GM21825 (cell line): ENCODE measurements around the gene INPP5A.

Experiments
- ATAC-seq: cut with Tn5 transposase; IDR thresholded peaks from one replicate; pipeline ENCODE4 v1.9.1; 2021; ENCODE audit warnings: mild to moderate bottlenecking, moderate library complexity; ENCODE audit not compliant: unreplicated experiment

Gene INPP5A

GRCh38 chr10:132712291-132712690 lies 174.7 kb downstream of the INPP5A start:
- no peak for ATAC-seq

- ATAC-seq: no peak
Measured at GRCh38 chr10:132712743-132713142, 175.2 kb downstream of the INPP5A start.

- no peak for ATAC-seq
Measured at GRCh38 chr10:132713421-132714095, 176.0 kb downstream of the INPP5A start.

- no peak for ATAC-seq
Measured at GRCh38 chr10:132714096-132714985, 176.8 kb downstream of the INPP5A start.

GRCh38 chr10:132714986-132715775 lies 177.6 kb downstream of the INPP5A start:
- no peak for ATAC-seq

GRCh38 chr10:132715776-132716680 lies 178.4 kb downstream of the INPP5A start:
- no peak for ATAC-seq

GRCh38 chr10:132716691-132717490 lies 179.3 kb downstream of the INPP5A start:
- no peak for ATAC-seq

- ATAC-seq: no peak
Measured at GRCh38 chr10:132721725-132722124, 184.1 kb downstream of the INPP5A start.

- no peak for ATAC-seq
Measured at GRCh38 chr10:132722394-132723329, 185.1 kb downstream of the INPP5A start.

- ATAC-seq: no peak
Measured at GRCh38 chr10:132723330-132723970, 185.9 kb downstream of the INPP5A start.

GRCh38 chr10:132724446-132724845 lies 186.9 kb downstream of the INPP5A start:
- ATAC-seq: no peak

GRCh38 chr10:132725202-132725601 lies 187.6 kb downstream of the INPP5A start:
- no peak for ATAC-seq

- no peak for ATAC-seq
Measured at GRCh38 chr10:132726194-132726593, 188.6 kb downstream of the INPP5A start.

- ATAC-seq: no peak
Measured at GRCh38 chr10:132726951-132727350, 189.4 kb downstream of the INPP5A start.

GRCh38 chr10:132727411-132727810 lies 189.8 kb downstream of the INPP5A start:
- no peak for ATAC-seq

GRCh38 chr10:132728321-132728720 lies 190.7 kb downstream of the INPP5A start:
- no peak for ATAC-seq

- ATAC-seq: no peak
Measured at GRCh38 chr10:132728741-132729140, 191.2 kb downstream of the INPP5A start.
